ENCODE data around the gene KCNJ13.
A peak's percentile ranks its signal among the peaks of the same experiment; 100 is the strongest.

KCNJ13 gene

DNA sequence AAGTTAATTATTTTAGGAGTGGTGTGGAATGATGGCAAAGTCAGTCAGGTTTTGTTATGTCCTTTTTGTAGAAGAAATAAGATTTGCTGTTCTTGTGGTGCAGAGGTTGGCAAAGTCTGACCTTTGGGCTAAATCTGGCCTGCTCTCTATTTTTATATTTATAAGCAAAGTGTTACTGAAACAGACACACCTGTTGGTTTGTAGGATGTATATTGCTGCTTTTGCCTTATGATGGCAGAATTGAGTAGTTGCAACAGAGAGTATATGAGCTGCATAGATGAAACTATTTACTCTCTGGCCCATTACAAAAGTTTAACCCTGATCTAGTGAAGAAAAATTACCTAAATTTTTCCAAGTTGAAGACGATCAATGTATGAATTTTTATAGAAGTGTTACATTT, 34.1 kb upstream of the KCNJ13 start:
- peaks cover 57 to 90% of the 10 kb centered on the region in 2 experiments for H3K36me3 ChIP-seq (ENCODE audit: control insufficient read depth in 2 of 2, insufficient read depth in 1 of 2, low read length in 2 of 2)

DNA sequence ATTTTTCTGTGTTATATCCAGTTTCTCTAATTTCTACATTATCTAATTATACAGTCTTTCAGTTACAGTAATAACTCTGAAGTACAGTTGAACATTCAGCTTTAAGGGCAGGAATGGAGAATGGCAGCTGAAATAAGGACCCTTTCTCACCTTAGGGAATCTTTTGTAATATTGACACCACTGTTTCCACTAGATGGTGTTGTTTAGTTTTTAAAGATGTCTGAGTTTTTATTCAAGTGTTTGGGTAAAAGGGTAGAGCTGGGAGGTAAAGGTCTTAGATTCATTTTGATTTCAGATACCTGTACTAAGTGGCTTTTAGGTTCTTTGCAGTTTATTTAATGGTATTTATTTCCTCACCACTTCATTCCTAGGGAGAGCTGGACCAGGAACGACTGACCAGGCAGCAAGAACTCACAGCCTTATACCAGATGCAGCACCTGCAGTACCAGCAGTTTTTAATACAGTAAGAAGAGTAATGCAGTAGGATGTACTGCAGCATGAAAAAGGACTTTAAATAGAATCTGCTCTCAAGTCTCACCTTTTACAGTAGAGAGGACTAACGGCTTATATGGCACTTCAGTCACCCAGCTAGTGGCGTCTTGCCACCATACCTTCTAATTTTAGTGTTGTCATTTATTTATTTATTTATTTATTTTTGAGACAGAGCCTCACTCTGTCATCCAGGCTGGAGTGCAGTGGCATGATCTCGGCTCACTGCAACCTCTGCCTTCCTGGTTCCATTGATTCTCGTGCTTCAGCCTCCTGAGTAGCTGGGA, 33.2 kb upstream of the KCNJ13 start:
- H3K27ac ChIP-seq (ENCODE audit: extremely low read depth, low read depth, low read length), result no peak overlapping the region
- CTCF ChIA-PET, result interaction anchor here (0.6 to 1.5 kb wide), 5 partner anchors 12 to 86 kb away, joined by 3 to 4 read pairs (median 3); no protein-coding TSS in a partner anchor

More for the DNA sequence above, 34.1 kb upstream of the KCNJ13 start:
- POLR2A ChIA-PET, result no interaction called here
- CTCF ChIA-PET, result interaction anchor here (0.7 to 1.2 kb wide), 2 partner anchors 29 to 223 kb away, joined by 3 to 4 read pairs; no protein-coding TSS in a partner anchor
- Histone ChIP-seq H3K4me1 (ENCODE audit: control insufficient read depth, insufficient read depth, low read length) (no peaks in the 10 kb centered on the region), H3K9me3 (ENCODE audit: control insufficient read depth, insufficient read depth, low read depth, low read length) (no peaks in the 10 kb centered on the region), H3K27ac (ENCODE audit: extremely low read depth, low read depth, low read length) (no peak overlapping the region), H3K4me3 (ENCODE audit: low read depth, low read length) (no peak overlapping the region)
- TF ChIP-seq ZNF629 (tag by site-specific recombination; IDR thresholded peaks at IDR 0.05) (no peak), ZNF624 (tag by site-specific recombination; IDR thresholded peaks at IDR 0.05) (no peak), ZNF23 (tag by site-specific recombination; IDR thresholded peaks at IDR 0.05; ENCODE audit: borderline replicate concordance) (no peak), ZNF146 (tag by site-specific recombination; IDR thresholded peaks at IDR 0.05) (no peak), REPIN1 (tag by site-specific recombination; IDR thresholded peaks at IDR 0.05; ENCODE audit: low read depth) (no peak), ZNF16 (tag by site-specific recombination; IDR thresholded peaks at IDR 0.05; ENCODE audit: low read depth) (no peak), ZNF549 (tag by site-specific recombination; IDR thresholded peaks at IDR 0.05) (no peak), ZNF184 (tag by site-specific recombination; IDR thresholded peaks at IDR 0.05) (no peak), ZEB2 (tag by site-specific recombination; IDR thresholded peaks at IDR 0.05) (no peak), ZNF175 (tag by site-specific recombination; IDR thresholded peaks at IDR 0.05) (no peak), YY1 (tag by site-specific recombination; IDR thresholded peaks at IDR 0.05) (no peak), ZNF777 (tag by site-specific recombination; IDR thresholded peaks at IDR 0.05; ENCODE audit: borderline replicate concordance) (no peak), ZNF76 (tag by site-specific recombination; IDR thresholded peaks at IDR 0.05; ENCODE audit: borderline replicate concordance, low read depth) (no peak), ZNF324 (tag by site-specific recombination; IDR thresholded peaks at IDR 0.05) (no peak), KLF7 (tag by site-specific recombination; IDR thresholded peaks at IDR 0.05; ENCODE audit: borderline replicate concordance) (no peak), GLIS2 (tag by site-specific recombination; IDR thresholded peaks at IDR 0.05) (no peak)
- TF ChIP-seq, protein P1, sequence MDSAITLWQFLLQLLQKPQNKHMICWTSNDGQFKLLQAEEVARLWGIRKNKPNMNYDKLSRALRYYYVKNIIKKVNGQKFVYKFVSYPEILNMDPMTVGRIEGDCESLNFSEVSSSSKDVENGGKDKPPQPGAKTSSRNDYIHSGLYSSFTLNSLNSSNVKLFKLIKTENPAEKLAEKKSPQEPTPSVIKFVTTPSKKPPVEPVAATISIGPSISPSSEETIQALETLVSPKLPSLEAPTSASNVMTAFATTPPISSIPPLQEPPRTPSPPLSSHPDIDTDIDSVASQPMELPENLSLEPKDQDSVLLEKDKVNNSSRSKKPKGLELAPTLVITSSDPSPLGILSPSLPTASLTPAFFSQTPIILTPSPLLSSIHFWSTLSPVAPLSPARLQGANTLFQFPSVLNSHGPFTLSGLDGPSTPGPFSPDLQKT (IDR thresholded peaks at IDR 0.05; ENCODE audit: borderline replicate concordance, low read depth, low read length), result no peak
- TF ChIP-seq, protein P2, sequence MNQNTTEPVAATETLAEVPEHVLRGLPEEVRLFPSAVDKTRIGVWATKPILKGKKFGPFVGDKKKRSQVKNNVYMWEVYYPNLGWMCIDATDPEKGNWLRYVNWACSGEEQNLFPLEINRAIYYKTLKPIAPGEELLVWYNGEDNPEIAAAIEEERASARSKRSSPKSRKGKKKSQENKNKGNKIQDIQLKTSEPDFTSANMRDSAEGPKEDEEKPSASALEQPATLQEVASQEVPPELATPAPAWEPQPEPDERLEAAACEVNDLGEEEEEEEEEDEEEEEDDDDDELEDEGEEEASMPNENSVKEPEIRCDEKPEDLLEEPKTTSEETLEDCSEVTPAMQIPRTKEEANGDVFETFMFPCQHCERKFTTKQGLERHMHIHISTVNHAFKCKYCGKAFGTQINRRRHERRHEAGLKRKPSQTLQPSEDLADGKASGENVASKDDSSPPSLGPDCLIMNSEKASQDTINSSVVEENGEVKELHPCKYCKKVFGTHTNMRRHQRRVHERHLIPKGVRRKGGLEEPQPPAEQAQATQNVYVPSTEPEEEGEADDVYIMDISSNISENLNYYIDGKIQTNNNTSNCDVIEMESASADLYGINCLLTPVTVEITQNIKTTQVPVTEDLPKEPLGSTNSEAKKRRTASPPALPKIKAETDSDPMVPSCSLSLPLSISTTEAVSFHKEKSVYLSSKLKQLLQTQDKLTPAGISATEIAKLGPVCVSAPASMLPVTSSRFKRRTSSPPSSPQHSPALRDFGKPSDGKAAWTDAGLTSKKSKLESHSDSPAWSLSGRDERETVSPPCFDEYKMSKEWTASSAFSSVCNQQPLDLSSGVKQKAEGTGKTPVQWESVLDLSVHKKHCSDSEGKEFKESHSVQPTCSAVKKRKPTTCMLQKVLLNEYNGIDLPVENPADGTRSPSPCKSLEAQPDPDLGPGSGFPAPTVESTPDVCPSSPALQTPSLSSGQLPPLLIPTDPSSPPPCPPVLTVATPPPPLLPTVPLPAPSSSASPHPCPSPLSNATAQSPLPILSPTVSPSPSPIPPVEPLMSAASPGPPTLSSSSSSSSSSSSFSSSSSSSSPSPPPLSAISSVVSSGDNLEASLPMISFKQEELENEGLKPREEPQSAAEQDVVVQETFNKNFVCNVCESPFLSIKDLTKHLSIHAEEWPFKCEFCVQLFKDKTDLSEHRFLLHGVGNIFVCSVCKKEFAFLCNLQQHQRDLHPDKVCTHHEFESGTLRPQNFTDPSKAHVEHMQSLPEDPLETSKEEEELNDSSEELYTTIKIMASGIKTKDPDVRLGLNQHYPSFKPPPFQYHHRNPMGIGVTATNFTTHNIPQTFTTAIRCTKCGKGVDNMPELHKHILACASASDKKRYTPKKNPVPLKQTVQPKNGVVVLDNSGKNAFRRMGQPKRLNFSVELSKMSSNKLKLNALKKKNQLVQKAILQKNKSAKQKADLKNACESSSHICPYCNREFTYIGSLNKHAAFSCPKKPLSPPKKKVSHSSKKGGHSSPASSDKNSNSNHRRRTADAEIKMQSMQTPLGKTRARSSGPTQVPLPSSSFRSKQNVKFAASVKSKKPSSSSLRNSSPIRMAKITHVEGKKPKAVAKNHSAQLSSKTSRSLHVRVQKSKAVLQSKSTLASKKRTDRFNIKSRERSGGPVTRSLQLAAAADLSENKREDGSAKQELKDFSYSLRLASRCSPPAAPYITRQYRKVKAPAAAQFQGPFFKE (tag by site-specific recombination; IDR thresholded peaks at IDR 0.05; ENCODE audit: borderline replicate concordance), result no peak

More for the DNA sequence above, 33.2 kb upstream of the KCNJ13 start:
- Histone ChIP-seq H3K4me3 (ENCODE audit: low read depth, low read length) (no peak overlapping the region), H3K9me3 (ENCODE audit: control insufficient read depth, insufficient read depth, low read depth, low read length) (no peaks in the 10 kb centered on the region), H3K36me3 (ENCODE audit: control insufficient read depth in 2 of 2, insufficient read depth in 1 of 2, low read length in 2 of 2) (peaks cover 57 to 86% of the 10 kb centered on the region in 2 experiments), H3K4me1 (ENCODE audit: control insufficient read depth, insufficient read depth, low read length) (no peaks in the 10 kb centered on the region)
- TF ChIP-seq, protein P3, sequence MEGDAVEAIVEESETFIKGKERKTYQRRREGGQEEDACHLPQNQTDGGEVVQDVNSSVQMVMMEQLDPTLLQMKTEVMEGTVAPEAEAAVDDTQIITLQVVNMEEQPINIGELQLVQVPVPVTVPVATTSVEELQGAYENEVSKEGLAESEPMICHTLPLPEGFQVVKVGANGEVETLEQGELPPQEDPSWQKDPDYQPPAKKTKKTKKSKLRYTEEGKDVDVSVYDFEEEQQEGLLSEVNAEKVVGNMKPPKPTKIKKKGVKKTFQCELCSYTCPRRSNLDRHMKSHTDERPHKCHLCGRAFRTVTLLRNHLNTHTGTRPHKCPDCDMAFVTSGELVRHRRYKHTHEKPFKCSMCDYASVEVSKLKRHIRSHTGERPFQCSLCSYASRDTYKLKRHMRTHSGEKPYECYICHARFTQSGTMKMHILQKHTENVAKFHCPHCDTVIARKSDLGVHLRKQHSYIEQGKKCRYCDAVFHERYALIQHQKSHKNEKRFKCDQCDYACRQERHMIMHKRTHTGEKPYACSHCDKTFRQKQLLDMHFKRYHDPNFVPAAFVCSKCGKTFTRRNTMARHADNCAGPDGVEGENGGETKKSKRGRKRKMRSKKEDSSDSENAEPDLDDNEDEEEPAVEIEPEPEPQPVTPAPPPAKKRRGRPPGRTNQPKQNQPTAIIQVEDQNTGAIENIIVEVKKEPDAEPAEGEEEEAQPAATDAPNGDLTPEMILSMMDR (tag by site-specific recombination; IDR thresholded peaks at IDR 0.05), result 0 out of 2 replicates have a peak, but pooled peaks have one; percentile 13
- TF ChIP-seq, protein P4, sequence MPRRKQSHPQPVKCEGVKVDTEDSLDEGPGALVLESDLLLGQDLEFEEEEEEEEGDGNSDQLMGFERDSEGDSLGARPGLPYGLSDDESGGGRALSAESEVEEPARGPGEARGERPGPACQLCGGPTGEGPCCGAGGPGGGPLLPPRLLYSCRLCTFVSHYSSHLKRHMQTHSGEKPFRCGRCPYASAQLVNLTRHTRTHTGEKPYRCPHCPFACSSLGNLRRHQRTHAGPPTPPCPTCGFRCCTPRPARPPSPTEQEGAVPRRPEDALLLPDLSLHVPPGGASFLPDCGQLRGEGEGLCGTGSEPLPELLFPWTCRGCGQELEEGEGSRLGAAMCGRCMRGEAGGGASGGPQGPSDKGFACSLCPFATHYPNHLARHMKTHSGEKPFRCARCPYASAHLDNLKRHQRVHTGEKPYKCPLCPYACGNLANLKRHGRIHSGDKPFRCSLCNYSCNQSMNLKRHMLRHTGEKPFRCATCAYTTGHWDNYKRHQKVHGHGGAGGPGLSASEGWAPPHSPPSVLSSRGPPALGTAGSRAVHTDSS (tag by site-specific recombination; IDR thresholded peaks at IDR 0.05), result no peak
- POLR2A ChIA-PET, result no interaction called here
